Measurements from ENCODE around the gene CD200.

GRCh38 chr3:112348943-112349342 is 16.0 kb downstream of the CD200 start:
- TF ChIP-seq, protein P1, sequence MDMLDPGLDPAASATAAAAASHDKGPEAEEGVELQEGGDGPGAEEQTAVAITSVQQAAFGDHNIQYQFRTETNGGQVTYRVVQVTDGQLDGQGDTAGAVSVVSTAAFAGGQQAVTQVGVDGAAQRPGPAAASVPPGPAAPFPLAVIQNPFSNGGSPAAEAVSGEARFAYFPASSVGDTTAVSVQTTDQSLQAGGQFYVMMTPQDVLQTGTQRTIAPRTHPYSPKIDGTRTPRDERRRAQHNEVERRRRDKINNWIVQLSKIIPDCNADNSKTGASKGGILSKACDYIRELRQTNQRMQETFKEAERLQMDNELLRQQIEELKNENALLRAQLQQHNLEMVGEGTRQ (CRISPR knock-in tag; IDR thresholded peaks at IDR 0.05), result no peak
- TF ChIP-seq CTCF (IDR thresholded peaks at IDR 0.05 in 2 of 3, conservative IDR thresholded peaks at IDR 0.05 in 1 of 3; ENCODE audit: insufficient read depth in 2 of 3, low read depth in 1 of 3, low read length in 3 of 3) (no peak), ZNF282 (CRISPR knock-in tag; IDR thresholded peaks at IDR 0.05) (no peak), POLR2A (conservative IDR thresholded peaks at IDR 0.05) (no peak), EP300 (IDR thresholded peaks at IDR 0.05; ENCODE audit: low read length) (no peak), TCF7L2 (IDR thresholded peaks at IDR 0.05; ENCODE audit: low read depth, low read length) (no peak), EZH2 (IDR thresholded peaks at IDR 0.05; ENCODE audit: borderline replicate concordance, low read depth, low read length) (no peak)
- TF ChIP-seq, protein P2, sequence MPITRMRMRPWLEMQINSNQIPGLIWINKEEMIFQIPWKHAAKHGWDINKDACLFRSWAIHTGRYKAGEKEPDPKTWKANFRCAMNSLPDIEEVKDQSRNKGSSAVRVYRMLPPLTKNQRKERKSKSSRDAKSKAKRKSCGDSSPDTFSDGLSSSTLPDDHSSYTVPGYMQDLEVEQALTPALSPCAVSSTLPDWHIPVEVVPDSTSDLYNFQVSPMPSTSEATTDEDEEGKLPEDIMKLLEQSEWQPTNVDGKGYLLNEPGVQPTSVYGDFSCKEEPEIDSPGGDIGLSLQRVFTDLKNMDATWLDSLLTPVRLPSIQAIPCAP (CRISPR knock-in tag; IDR thresholded peaks at IDR 0.05; ENCODE audit: borderline replicate concordance), result no peak
- TF ChIP-seq, protein P3, sequence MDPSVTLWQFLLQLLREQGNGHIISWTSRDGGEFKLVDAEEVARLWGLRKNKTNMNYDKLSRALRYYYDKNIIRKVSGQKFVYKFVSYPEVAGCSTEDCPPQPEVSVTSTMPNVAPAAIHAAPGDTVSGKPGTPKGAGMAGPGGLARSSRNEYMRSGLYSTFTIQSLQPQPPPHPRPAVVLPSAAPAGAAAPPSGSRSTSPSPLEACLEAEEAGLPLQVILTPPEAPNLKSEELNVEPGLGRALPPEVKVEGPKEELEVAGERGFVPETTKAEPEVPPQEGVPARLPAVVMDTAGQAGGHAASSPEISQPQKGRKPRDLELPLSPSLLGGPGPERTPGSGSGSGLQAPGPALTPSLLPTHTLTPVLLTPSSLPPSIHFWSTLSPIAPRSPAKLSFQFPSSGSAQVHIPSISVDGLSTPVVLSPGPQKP (CRISPR knock-in tag; IDR thresholded peaks at IDR 0.05), result no peak
- TF ChIP-seq, protein P4, sequence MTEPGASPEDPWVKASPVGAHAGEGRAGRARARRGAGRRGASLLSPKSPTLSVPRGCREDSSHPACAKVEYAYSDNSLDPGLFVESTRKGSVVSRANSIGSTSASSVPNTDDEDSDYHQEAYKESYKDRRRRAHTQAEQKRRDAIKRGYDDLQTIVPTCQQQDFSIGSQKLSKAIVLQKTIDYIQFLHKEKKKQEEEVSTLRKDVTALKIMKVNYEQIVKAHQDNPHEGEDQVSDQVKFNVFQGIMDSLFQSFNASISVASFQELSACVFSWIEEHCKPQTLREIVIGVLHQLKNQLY (CRISPR knock-in tag; conservative IDR thresholded peaks at IDR 0.05), result no peak

All from K562 (cell line).